Left lobe of liver (tissue), 2 donors: ENCODE data around the gene CADPS2. TPM values are rescaled to one million over a fixed set of nuclear protein-coding genes. Genes with fewer than 3 reads are reported as not detected.
"Not testable (repeated sequence)": the region's sequence is repeated elsewhere in the genome, so short reads cannot be mapped to it uniquely, and the experiment has no call there.

Source experiments
- ATAC-seq: fragments of 200-7000 bp; cut with Tn5 transposase; one replicate; pipeline ENCODE4 v1.9.1; 2020; ENCODE audit warnings: mild to moderate bottlenecking, moderate library complexity
- DNase-seq: peaks from one replicate; pipeline ENCODE4 v3.0.0-alpha.2; 2020; ENCODE audit warnings: low spot score
- total RNA-seq: library from RNA; stranded (reverse); gene quantifications from one replicate; pipeline ENCODE4 v1.2.1, GENCODE V29; 2021
- donor health status: DM: no; HTN: no; CAD: no; lungs with moderate emphysema.
- donor health status: DM: no; HTN: yes; CAD: no.

The CADPS2 gene
- total RNA-seq, 1 donor from 2014 or later: 13.2 TPM

DNA sequence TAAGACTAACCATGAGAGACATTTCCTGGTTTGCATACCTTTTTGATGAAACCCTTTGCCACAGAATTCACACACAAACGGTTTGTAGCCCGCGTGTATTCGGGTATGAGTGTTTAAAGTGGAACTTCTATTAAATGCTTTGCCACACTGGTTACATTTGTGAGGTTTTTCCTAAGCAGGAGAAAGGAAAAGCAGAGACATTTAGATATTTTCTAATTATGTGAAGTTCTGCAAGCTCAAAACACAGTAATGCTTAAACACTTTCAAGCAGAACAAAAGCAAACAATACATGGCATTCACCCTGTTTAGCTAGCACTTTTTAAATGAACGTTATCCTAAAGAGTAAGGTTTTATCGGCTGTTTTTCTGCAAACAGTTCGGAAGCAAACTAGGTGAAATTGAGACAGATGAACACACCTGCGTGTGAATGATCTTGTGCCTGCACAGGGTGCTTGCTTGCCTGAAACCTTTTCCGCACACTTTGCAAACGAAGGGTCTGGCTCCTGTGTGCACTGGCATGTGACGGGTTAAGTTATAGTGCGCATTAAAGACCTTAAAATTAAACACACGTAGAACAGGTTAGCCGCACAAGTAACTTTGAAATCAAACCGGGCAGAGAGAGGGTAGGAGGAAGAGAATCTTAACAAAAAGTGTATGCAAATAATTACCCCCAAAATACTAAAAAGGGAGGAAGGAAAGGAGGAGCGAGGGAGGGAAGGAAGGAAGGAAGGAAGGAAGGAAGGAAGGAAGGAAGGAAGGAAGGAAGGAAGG is 583.3 kb downstream of the CADPS2 start:
- DNase-seq (no peak), ATAC-seq (no peak)

DNA sequence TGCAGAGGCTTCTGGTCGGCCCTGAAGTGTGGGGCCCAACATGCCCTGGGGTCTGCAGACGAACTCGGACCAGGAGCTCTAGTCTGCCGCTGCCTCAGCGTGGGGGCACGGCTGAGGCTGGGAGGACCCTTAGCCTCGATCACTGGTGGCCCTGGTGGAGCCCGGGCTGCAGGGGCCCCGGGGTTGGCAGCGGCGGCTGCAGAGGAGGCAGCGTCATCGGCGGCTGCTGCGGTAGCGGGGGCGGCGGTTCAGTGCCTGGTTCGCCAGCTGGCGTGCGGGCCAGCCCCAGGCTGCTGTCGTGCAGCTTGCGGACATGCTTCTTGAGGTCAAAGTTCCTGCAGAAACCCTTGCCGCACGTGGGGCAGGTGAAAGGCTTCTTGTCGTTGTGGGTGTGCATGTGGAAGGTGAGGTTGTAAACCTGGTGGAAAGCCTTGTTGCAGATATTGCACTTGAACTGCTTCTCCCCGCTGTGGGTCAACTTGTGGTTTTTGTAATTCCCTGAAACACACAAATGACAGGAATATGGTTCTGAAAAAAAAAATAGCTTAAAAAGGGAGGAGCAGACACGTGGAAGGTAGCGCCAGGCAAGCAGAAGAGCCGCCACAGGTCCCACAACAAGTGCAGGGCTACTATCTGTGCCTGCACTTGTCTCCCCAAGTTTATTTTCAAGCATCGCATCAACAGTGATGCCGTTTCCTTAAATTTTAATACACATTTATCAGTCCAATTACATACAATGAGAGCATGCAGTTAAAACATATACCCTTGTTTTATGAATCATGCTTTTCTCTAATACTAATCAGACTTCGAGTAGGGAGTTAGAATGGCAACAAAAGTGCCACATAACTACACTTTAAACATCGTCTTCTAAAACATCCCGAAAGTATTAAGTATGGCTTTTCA is 584.2 kb downstream of the CADPS2 start:
- ATAC-seq (no peak), DNase-seq (no peak)

DNA sequence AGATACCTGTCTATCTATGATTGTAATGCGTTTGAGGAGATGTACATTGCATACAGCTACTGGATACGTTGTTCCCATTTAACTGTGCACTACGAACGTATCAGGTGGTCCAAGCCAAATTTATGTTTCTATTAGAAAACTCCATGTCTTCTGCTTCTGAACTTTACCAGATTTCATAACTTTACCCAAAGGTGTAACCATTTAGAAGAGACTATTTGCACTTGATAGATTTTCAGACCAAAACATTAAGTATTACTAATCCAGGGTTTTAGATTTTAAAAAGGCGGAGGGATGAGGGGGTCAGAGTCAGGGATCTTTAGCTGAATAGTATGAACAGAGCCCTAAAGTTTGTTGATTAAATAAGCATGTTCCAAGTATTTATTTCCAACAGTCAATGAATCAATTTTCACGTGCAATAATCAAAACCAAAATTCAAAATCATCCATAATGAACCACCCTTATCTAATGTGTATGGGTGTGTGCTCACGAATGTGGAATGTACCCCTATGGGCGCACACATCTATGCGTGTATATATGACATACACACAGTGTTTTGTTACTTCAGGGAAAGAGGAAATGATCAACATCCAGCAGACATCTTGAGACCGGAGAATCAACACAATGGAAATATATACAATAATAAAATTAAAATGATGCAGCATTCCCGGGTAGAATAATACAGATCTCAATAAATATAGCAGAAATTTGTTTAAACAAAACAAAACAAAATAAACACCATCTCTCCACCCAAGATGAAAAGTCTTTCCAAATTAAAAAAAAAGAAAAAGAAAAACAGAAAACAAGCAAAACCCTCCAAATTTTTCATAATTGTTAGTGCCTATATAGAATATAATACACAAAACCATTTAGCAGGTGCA is 585.1 kb downstream of the CADPS2 start:
- DNase-seq (no peak), ATAC-seq (no peak)

DNA sequence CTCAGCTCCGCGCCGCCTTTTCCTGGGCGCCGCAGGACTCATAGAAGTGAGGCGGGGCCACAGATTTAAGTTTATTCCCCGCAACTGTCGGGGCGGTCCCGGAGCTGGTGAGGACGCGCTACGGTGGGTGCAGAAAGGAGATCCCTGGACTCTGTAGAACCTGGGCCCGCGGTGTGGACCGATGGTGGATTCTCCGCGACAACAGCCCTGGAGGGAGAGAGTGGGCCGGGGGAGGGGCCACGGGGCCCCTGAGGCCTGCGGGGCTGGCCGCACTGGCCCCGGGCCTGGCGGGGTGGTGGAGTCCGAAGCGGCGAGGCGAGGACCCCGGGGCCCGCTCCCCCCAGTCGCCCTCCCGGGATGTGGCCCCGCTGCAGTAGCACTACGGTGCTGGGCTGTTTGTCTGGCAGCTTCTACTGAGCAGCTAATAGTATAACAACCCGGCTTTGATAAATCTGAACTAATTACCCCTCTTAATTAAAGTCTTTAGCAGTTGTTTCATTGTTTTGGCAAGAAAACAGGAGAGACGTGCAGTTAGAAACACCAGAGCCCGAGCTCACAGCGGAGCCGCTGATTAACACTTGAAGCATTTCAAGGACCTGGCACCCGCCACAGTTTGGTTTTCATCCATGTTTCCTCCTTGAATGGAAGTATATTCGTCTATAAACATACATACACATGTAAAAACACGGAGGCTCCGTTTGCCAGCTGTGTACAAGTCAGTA is 585.9 kb downstream of the CADPS2 start:
- no peak for DNase-seq
- no peak for ATAC-seq

DNA sequence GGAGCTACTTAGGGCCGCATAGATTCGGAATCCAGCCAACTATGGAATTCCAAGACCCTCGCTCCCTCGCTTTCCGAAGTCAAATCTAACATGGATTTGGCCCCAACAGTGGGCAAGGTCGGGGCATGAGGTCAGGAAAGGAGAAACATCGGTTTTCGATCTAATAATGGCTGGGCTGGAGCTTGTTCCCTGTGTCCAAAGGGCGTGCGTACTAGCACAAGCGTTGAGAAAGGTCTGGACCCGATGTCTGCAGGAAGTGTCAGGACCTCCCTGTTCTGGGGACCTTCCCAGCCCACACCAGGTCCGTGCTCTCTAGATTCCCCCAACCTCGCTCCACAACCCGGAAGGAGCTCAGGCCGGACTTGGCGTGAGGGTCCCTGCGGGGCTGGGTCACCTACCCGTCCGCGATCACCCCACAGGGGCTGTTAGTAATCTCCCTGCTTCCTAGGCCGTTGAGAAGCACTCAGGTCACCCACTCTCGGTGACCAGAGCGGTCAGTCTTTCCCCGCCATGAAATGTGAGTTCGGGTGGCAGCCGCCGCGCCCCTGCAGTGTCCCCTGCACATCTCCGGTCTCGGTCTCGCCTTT is 586.5 kb downstream of the CADPS2 start:
- ATAC-seq: no peak

DNA sequence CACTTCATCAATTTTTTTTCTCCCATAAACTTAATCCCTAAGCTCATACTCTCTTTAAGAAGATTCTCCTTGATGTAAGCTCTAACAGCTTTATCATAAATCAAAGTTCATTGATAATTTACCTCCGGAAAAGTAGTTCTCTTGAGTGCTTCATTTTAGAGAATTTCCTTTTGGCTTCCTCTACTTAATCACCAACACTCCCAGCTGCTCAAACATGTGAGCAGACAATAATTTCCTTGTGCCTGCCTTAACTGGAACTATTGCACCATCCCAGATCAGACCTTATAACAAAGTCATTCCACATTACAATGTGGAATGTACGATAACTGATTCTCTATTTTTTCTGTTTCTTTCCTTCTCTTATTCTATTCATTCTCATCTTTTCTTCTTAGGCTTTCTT is 587.6 kb downstream of the CADPS2 start:
- no peak for ATAC-seq
- DNase-seq: no peak

More for the DNA sequence above, 586.5 kb downstream of the CADPS2 start:
- no peak for DNase-seq

DNA sequence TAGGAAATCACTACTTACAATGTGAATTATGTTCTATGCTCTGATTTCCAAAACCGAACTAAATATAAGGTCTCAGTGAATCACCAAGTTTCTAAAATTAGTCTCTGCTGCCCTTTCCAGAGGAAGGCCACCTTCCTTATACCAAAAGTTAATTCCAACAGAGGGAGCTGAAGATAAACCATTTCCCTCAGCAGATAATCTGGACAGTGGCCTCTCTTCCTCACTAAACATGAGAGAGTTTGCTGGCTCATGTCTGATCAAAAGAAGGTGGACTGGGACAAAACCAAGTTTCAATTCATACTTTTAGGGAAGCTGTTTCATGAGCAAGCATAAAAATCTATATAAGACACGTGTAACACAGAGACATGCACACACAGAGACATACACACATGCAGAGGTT is 588.1 kb downstream of the CADPS2 start:
- ATAC-seq (no peak), DNase-seq (no peak)

DNA sequence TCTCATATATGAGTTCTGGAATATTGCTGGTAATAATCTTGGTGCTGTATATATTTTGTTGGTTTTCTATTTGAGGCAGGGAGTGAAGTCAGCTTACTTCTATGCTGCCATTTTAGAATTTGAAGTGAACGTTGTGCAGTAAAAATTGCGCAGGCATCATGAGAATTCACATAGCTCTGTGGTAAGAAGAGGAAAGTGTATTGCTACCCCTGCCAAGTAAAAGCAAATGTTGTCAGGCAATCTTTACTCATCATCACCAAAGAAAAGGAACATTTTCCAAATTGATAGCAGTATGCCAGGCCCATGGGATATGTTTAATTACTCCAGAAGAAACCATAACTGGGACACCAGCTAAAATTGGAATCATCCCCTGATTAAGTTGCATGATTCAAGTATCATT is 595.1 kb downstream of the CADPS2 start:
- no peak for DNase-seq

DNA sequence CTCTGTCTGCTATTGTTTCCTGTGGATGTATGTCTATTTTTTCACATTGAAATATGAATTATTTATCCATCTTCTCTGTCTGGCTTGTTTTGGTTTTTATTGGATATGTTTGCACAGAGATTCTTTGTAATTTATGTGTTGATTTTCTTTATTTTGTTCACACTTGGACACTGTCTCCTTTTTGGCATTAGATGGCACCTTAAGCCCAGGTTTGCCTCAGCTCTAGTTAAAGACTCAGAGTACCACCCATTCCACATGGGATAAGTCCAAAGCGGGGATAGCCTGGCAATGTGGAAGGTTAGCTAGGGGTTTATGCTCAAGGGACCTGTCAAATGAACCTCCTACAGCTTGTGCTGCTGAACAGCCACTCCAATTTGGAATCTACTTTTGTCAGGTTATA is 595.8 kb downstream of the CADPS2 start:
- DNase-seq: no peak
- no peak for ATAC-seq

More for the DNA sequence above, 595.1 kb downstream of the CADPS2 start:
- no peak for ATAC-seq

DNA sequence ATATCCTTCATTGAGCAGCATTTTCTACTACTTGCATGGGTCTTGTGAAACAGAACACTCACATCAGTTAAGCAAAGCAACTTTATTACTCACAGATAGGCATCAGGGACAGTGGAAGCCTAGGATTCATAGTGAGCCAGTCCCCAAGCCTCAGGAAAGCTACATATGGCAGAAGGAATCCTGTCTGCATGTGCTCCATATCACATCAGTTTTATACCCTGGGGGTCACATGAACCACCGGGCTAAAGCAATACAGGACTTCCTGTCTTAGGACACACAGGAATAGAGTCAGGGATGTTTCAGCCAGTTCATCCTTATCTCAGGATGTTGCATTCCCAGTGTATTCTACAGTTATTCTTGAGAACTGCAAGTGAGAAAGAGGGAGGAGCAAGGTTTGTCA is 596.8 kb downstream of the CADPS2 start:
- DNase-seq (no peak), ATAC-seq (no peak)

DNA sequence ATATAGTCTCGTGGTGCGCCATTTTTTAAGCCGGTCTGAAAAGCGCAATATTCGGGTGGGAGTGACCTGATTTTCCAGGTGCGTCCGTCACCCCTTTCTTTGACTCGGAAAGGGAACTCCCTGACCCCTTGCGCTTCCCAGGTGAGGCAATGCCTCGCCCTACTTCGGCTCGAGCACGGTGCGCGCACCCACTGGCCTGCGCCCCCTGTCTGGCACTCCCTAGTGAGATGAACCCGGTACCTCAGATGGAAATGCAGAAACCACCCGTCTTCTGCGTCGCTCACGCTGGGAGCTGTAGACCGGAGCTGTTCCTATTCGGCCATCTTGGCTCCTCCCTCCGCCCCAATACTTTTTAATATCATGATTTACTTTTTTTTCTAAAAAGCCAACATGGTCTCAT is 601.7 kb downstream of the CADPS2 start:
- ATAC-seq, DNase-seq: not testable (repeated sequence)

DNA sequence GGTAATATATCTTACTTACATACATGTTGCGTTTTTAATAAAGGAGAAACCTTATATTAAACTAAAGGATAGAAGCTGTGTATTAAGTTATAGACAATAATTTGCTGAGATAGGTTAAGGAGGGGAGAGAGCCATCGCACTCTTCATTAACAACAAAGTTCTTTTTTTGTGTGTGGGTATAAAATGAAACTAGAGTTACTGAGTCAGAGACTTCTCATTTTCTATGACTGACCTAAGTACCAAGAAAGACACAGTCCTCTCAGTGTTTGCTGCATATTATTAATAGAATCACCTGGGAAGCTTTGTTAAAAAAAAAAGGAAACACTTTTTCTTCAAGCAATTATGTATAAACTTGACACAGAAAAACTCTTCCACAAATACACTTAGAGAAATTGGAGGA is 613.1 kb downstream of the CADPS2 start:
- DNase-seq (no peak), ATAC-seq (no peak)

DNA sequence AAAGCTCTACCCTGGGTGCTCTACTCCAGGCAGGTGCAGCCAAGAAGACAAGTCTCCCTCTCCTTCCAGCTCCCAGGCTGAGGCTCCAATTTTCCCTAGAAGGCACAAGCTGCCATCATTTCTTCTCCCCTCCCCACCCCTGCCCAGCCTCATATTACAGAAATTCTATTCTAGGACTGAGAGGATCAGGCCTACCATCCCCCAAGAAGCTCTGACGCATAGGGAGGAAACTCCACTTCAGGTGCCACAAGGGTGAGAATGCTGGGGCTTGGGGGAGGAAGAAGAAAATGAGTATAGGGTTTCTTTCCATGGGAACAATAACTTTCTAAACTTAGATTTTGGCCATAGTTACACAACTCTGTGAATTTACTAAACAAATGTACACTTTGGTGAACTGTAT is 617.0 kb downstream of the CADPS2 start:
- no peak for ATAC-seq
- DNase-seq: no peak

Other genes with a start within 250 kb of the CADPS2 start
- 0.33 TPM for gene RNF133, start 187.3 kb downstream of the CADPS2 start, total RNA-seq
- 0.30 TPM for gene RNF148, start 183.5 kb downstream of the CADPS2 start, total RNA-seq
- not detected for gene TAS2R16, start 109.2 kb upstream of the CADPS2 start, total RNA-seq